Karpas-422 (cell line): ENCODE data around the gene CNIH1. TPM values are rescaled to one million over a fixed set of nuclear protein-coding genes. Genes with fewer than 3 reads are reported as not detected.
"Not testable (repeated sequence)": the region's sequence is repeated elsewhere in the genome, so short reads cannot be mapped to it uniquely, and the experiment has no call there.

Experiments used
- DNase-seq: peaks from one replicate; pipeline ENCODE4 v3.0.0-alpha.2; 2015
- H2AFZ ChIP-seq: fragments of 200-600 bp; sonication (generic); 2 replicates; pipeline ENCODE4 v1.6.1; 2014; ENCODE audit warnings: antibody characterized with exemption, low read length, mixed read lengths
- H3K27ac ChIP-seq: fragments of 200-600 bp; sonication (generic); 2 replicates; pipeline ENCODE4 v1.5.1; 2014; ENCODE audit warnings: mild to moderate bottlenecking, low read length, moderate library complexity
- H3K27me3 ChIP-seq: fragments of 200-600 bp; sonication (generic); 2 replicates; pipeline ENCODE4 v1.6.1; 2014; ENCODE audit warnings: low read length, mixed read lengths
- H3K36me3 ChIP-seq: fragments of 200-600 bp; sonication (generic); 2 replicates; pipeline ENCODE4 v1.6.1; 2014; ENCODE audit warnings: low read length, mixed read lengths; ENCODE audit not compliant: insufficient read depth
- H3K4me1 ChIP-seq: fragments of 200-600 bp; sonication (generic); 2 replicates; pipeline ENCODE4 v1.6.1; 2014; ENCODE audit warnings: mild to moderate bottlenecking, low read length, mixed read lengths
- H3K4me2 ChIP-seq: fragments of 200-600 bp; sonication (generic); 2 replicates; pipeline ENCODE4 v1.6.1; 2014; ENCODE audit warnings: low read length, low read depth, mild to moderate bottlenecking; ENCODE audit not compliant: poor library complexity, severe bottlenecking
- H3K4me3 ChIP-seq: fragments of 200-600 bp; sonication (generic); 2 replicates; pipeline ENCODE4 v1.5.1; 2014; ENCODE audit warnings: mild to moderate bottlenecking, antibody characterized with exemption, low read length, mixed read lengths
- H3K79me2 ChIP-seq: fragments of 200-600 bp; sonication (generic); 2 replicates; pipeline ENCODE4 v1.6.1; 2014; ENCODE audit warnings: mild to moderate bottlenecking, low read length, mixed read lengths
- H3K9ac ChIP-seq: fragments of 200-600 bp; sonication (generic); 2 replicates; pipeline ENCODE4 v1.6.0; 2014; ENCODE audit warnings: low read length
- H3K9me2 ChIP-seq: fragments of 200-600 bp; sonication (generic), shearing (Covaris generic); replicated peaks from 2 replicates; pipeline ENCODE4 v1.6.0; 2014; ENCODE audit warnings: mild to moderate bottlenecking, low read length, moderate library complexity; ENCODE audit not compliant: insufficient read depth
- H3K9me3 ChIP-seq: fragments of 300-700, 200-600 bp; sonication (generic); 2 replicates; pipeline ENCODE4 v1.6.1; 2014; ENCODE audit warnings: low read length, mixed read lengths
- H4K20me1 ChIP-seq: fragments of 200-600 bp; sonication (generic); 2 replicates; pipeline ENCODE4 v1.6.1; 2014; ENCODE audit warnings: mild to moderate bottlenecking, antibody characterized with exemption, low read length, low read depth; ENCODE audit not compliant: insufficient read depth
- total RNA-seq: library from RNA; depleted of rRNA; stranded (reverse); fragments of >200 nt; shearing (Covaris generic); gene quantifications from 2 replicates; pipeline ENCODE4 v1.2.3, GENCODE V29; 2014; ENCODE audit warnings: low replicate concordance

The CNIH1 gene
- total RNA-seq, 1 experiment from 2014 or later, result 576 TPM

DNA sequence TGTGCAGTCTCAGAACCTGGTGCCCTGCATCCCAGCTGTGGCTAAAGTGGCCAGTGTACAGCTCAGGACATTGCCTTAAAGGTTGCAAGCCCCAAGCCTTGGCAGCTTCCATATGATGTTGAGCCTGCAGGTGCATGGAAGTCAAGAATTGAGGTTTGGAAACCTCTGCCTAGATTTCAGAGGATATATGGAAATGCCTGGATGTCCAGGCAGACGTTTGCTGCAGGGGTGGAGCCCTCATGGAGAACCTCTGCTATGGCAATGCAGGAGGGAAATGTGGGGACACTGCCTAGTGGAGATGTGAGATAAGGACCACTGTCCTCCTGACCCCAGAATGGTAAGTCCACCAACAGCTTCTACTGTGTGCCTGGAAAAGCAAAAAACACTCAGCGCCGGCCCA, 17.9 kb upstream of the CNIH1 start:
- Histone ChIP-seq H3K79me2 (no peaks in the 10 kb centered on the region), H3K9me3 (peaks cover 12% of the 10 kb centered on the region; the same call in 1 of the 2 replicates), H3K27ac (no peak overlapping the region), H3K4me2 (no peak overlapping the region), H3K9ac (no peak overlapping the region), H3K27me3 (peaks cover 3% of the 10 kb centered on the region; the same call in 1 of the 2 replicates), H3K4me3 (no peak overlapping the region), H3K9me2 (no peaks in the 10 kb centered on the region), H3K4me1 (no peaks in the 10 kb centered on the region), H2AFZ (no peak overlapping the region), H3K36me3 (no peaks in the 10 kb centered on the region), H4K20me1 (no peaks in the 10 kb centered on the region)
- DNase-seq, result no peak

- H3K4me2 ChIP-seq, H3K9me2 ChIP-seq, H3K36me3 ChIP-seq, H4K20me1 ChIP-seq, H3K4me1 ChIP-seq, H2AFZ ChIP-seq, H3K9ac ChIP-seq, DNase-seq, H3K4me3 ChIP-seq, H3K27ac ChIP-seq, H3K79me2 ChIP-seq, H3K27me3 ChIP-seq: not testable (repeated sequence)
- peaks cover 12% of the 10 kb centered on the region; the same call in 1 of the 2 replicates for H3K9me3 ChIP-seq
These were observed 17.4 kb upstream of the CNIH1 start for GRCh38 chr14:54458536-54458935.

DNA sequence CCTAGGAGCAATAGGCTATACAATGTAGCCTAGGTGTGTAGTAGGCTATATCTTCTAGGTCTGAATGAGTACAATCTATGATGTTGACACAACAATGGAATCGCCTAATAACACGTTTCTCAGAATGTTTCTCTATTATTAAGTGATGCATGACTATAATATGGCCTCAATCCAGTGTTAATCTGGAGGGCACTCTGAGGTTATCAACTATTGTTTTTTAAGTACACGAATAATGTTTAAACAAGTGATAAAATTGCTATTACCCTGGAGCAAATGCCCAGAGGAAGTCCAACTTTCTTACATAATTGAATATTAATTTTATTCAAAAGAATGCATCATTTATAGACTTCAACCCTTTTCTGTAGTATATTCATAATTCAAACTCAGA, 16.4 kb upstream of the CNIH1 start:
- H3K79me2 ChIP-seq, result no peaks in the 10 kb centered on the region

GRCh38 chr14:54456820-54457608, 15.8 kb upstream of the CNIH1 start:
- H3K4me3 ChIP-seq, H3K9ac ChIP-seq, H3K4me1 ChIP-seq, H3K27me3 ChIP-seq, H3K9me2 ChIP-seq, H3K79me2 ChIP-seq, H3K27ac ChIP-seq, DNase-seq, H2AFZ ChIP-seq, H4K20me1 ChIP-seq, H3K36me3 ChIP-seq, H3K4me2 ChIP-seq: not testable (repeated sequence)
- peaks cover 12% of the 10 kb centered on the region; the same call in 1 of the 2 replicates for H3K9me3 ChIP-seq

More for the DNA sequence above, 16.4 kb upstream of the CNIH1 start:
- Histone ChIP-seq H3K36me3 (no peaks in the 10 kb centered on the region), H3K27ac (no peak overlapping the region), H3K9ac (no peak overlapping the region), H2AFZ (no peak overlapping the region), H3K9me2 (no peaks in the 10 kb centered on the region), H3K4me1 (no peaks in the 10 kb centered on the region), H3K4me2 (no peak overlapping the region), H3K9me3 (peaks cover 12% of the 10 kb centered on the region; the same call in 1 of the 2 replicates), H3K4me3 (no peak overlapping the region), H4K20me1 (no peaks in the 10 kb centered on the region), H3K27me3 (no peaks in the 10 kb centered on the region; the same call in 1 of the 2 replicates)
- no peak for DNase-seq

GRCh38 chr14:54455363-54455762, 14.2 kb upstream of the CNIH1 start:
- Histone ChIP-seq H3K27ac (no peak overlapping the region), H3K27me3 (no peaks in the 10 kb centered on the region; the same call in 1 of the 2 replicates), H3K4me2 (no peak overlapping the region), H3K4me1 (peaks cover 5% of the 10 kb centered on the region), H2AFZ (no peak overlapping the region), H4K20me1 (no peaks in the 10 kb centered on the region), H3K79me2 (no peaks in the 10 kb centered on the region), H3K9me3 (peaks cover 12% of the 10 kb centered on the region; the same call in 1 of the 2 replicates), H3K9ac (no peak overlapping the region), H3K9me2 (no peaks in the 10 kb centered on the region), H3K36me3 (no peaks in the 10 kb centered on the region), H3K4me3 (no peak overlapping the region)
- no peak for DNase-seq

DNA sequence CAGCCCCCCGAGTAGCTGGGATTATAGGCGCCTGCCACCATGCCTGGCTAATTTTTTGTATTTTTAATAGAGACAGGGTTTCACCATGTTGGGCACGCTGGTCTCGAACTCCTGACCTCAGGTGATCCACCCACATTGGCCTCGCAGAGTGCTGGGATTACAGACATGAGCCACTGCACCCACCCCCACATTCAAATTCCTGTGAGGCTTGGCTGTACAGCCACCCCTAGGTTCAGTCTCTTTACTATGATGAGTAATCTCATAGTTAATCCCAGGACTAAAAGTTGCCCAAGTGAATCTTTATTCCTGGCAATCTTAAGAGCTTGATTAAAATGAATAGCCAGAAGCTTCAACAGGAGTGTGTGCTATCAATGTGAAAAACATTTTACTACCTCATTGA, 12.8 kb upstream of the CNIH1 start:
- DNase-seq, H3K4me2 ChIP-seq, H2AFZ ChIP-seq, H3K27me3 ChIP-seq, H3K36me3 ChIP-seq, H3K9ac ChIP-seq, H3K9me2 ChIP-seq, H3K4me3 ChIP-seq, H4K20me1 ChIP-seq, H3K9me3 ChIP-seq, H3K27ac ChIP-seq, H3K79me2 ChIP-seq, H3K4me1 ChIP-seq: not testable (repeated sequence)

DNA sequence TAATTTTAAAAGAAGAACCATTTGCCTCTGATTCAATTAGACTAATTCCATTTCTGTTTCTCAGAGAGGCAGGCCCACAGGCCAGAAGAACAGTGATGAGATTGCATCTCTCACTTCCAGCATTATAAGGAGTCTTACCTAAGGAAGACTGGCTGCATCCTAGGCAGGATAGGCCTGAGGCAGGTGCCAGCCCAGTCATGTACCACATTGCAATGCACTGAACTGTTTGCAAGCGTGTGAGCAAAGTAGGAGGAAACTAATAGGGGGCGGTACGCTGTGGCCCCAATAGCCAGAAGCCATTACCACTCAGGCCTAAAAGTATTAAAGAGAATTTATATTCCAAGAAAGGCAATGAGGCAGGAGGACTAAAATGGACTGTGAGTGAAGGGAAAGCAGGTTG, 12.1 kb upstream of the CNIH1 start:
- no peaks in the 10 kb centered on the region for H3K79me2 ChIP-seq
- H3K4me1 ChIP-seq, result peaks cover 6% of the 10 kb centered on the region
- no peaks in the 10 kb centered on the region for H3K27me3 ChIP-seq
- no peaks in the 10 kb centered on the region for H3K9me2 ChIP-seq
- no peaks in the 10 kb centered on the region for H4K20me1 ChIP-seq
- H3K27ac ChIP-seq, result no peak overlapping the region
- H3K4me2 ChIP-seq, result no peak overlapping the region
- no peak overlapping the region for H2AFZ ChIP-seq
- no peaks in the 10 kb centered on the region for H3K9me3 ChIP-seq
- no peak overlapping the region for H3K9ac ChIP-seq
- H3K4me3 ChIP-seq, result no peak overlapping the region
- DNase-seq, result no peak
- no peaks in the 10 kb centered on the region for H3K36me3 ChIP-seq

DNA sequence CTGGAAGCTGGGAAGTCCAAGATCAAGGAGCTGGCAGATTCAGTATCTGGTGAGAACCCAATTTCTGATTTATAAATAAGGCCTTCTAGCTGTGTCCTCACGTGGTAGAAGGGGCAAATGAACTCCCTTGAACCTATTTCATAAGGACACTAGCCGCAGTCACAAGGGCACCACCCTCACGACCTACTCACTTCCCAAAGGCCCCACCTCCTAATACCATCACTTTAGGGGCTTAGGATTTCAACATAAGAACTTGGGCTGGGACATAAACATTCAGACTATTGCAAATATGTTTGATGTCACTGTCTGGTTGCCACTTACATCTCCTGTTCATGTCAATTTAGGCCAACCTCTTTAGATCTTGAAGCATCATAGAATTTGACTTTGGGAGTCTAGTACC, 10.8 kb upstream of the CNIH1 start:
- Histone ChIP-seq H3K9me2 (no peaks in the 10 kb centered on the region), H3K27ac (no peak overlapping the region), H3K9ac (no peak overlapping the region), H3K4me1 (peaks cover 6% of the 10 kb centered on the region), H3K79me2 (no peaks in the 10 kb centered on the region), H4K20me1 (no peaks in the 10 kb centered on the region), H3K4me2 (no peak overlapping the region), H3K4me3 (no peak overlapping the region), H3K36me3 (no peaks in the 10 kb centered on the region), H3K9me3 (no peaks in the 10 kb centered on the region), H3K27me3 (no peaks in the 10 kb centered on the region), H2AFZ (no peak overlapping the region)
- no peak for DNase-seq
